Hepatocyte (in vitro differentiated cells): ENCODE results near the gene OR1N2.

Experiments used
- EZH2 ChIP-seq: fragments of 200-600 bp; sonication (generic); IDR thresholded peaks from 2 replicates; pipeline ENCODE4 v1.6.1; 2016; ENCODE audit warnings: antibody characterized with exemption, mild to moderate bottlenecking, borderline replicate concordance
- TF ChIP-seq, protein P1 (sequence below): fragments of 200-600 bp; sonication (generic); IDR thresholded peaks from 2 replicates; pipeline ENCODE4 v1.5.1; 2016; ENCODE audit warnings: antibody characterized with exemption, mild to moderate bottlenecking; ENCODE audit not compliant: poor library complexity

DNA sequence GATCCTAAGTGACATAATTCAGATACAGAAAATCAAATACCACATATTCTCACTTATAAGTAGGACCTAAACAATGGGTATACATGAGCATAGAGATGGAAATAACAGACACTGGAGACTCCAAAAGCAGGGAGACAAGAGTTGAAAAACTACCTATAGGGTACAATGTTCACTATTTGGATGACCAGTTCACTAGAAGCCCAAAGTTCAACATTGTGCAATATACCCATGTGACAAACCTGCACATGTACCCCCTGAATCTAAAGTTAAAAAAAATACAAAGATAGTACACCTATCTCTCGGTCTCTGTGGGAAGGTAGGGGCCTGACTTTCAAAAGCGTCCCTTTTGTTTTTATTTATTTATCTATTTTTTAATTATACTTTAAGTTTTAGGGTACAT is 14.2 kb upstream of the OR1N2 start:
- TF ChIP-seq, protein P1, sequence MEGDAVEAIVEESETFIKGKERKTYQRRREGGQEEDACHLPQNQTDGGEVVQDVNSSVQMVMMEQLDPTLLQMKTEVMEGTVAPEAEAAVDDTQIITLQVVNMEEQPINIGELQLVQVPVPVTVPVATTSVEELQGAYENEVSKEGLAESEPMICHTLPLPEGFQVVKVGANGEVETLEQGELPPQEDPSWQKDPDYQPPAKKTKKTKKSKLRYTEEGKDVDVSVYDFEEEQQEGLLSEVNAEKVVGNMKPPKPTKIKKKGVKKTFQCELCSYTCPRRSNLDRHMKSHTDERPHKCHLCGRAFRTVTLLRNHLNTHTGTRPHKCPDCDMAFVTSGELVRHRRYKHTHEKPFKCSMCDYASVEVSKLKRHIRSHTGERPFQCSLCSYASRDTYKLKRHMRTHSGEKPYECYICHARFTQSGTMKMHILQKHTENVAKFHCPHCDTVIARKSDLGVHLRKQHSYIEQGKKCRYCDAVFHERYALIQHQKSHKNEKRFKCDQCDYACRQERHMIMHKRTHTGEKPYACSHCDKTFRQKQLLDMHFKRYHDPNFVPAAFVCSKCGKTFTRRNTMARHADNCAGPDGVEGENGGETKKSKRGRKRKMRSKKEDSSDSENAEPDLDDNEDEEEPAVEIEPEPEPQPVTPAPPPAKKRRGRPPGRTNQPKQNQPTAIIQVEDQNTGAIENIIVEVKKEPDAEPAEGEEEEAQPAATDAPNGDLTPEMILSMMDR: no peak
- no peak for TF ChIP-seq EZH2
